GM18870 (cell line): ENCODE data around the gene NPAS2.

Experiments used
- ATAC-seq: cut with Tn5 transposase; IDR thresholded peaks from one replicate; pipeline ENCODE4 v1.9.1; 2021; ENCODE audit warnings: moderate library complexity; ENCODE audit not compliant: unreplicated experiment

The NPAS2 gene, protein sequence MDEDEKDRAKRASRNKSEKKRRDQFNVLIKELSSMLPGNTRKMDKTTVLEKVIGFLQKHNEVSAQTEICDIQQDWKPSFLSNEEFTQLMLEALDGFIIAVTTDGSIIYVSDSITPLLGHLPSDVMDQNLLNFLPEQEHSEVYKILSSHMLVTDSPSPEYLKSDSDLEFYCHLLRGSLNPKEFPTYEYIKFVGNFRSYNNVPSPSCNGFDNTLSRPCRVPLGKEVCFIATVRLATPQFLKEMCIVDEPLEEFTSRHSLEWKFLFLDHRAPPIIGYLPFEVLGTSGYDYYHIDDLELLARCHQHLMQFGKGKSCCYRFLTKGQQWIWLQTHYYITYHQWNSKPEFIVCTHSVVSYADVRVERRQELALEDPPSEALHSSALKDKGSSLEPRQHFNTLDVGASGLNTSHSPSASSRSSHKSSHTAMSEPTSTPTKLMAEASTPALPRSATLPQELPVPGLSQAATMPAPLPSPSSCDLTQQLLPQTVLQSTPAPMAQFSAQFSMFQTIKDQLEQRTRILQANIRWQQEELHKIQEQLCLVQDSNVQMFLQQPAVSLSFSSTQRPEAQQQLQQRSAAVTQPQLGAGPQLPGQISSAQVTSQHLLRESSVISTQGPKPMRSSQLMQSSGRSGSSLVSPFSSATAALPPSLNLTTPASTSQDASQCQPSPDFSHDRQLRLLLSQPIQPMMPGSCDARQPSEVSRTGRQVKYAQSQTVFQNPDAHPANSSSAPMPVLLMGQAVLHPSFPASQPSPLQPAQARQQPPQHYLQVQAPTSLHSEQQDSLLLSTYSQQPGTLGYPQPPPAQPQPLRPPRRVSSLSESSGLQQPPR

DNA sequence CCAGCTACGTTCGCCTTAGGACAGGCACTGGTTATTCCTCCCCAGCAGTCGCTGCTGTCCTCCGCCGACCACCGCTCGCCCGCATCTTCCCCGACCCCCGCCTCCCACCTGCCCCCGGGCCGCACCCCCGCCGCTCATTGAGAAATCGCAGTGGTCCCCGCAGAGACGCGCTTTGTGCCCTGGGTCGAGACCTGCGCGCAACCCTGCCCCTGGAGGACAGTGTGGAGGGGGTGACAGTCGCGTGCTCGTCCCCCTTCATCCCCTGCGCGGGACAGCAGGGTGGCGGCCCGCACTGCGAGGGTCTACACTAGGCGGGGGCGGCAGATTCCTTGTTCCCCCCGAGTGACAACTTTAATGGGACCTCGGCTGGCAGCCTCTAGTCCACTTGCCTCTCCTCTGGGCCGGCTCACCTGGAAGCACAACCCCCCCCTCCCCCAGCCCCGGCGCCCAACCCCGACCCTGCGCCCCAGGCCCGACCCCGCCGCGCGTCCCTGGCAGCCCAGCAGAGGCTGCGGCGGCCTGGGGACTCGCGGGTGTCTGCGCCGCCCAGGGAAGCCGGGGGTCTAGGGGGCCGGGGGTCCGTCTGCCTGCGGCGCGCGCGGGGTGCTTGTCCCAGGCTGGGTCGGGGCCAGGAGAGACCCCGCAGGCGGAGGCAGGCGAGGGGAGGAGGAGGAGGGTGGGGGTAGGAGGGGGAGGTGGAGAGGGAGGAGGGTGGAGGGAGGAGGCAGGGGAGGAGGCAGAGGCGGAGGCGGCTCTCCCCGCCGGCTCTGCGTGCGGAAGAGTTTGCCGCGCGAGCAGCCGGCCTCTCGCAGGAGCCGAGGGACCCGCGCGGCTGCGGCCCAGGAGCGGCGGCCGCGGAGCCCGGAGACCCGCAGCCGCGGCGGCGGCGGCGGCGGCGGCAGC is at the start of gene NPAS2:
Gene NPAS2, plus strand, starts transcription at position 770 of the 903 bp plus-strand sequence. CDS start 84,616 bp downstream, outside the sequence.
- no peak for ATAC-seq

DNA sequence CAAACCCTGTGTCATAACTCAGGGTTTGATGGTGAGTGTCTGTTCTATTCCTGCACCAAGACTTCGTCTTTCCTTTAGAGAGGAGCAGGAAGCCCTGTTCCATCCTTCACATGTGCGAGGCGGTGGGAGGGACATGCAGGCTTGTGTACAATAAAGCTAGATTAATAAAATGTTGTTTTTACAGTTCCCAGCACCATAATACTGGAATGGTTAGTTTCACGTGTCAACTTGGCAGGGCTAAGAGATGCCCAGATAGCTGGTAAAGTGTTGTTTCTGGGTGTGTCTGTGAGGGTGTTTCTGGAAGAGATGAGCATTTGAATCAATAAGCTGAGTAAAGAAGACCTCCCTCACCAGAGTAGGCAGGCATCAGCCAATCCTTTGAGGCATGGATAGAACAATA is 48.8 kb upstream of the NPAS2 start:
- ATAC-seq: no peak

DNA sequence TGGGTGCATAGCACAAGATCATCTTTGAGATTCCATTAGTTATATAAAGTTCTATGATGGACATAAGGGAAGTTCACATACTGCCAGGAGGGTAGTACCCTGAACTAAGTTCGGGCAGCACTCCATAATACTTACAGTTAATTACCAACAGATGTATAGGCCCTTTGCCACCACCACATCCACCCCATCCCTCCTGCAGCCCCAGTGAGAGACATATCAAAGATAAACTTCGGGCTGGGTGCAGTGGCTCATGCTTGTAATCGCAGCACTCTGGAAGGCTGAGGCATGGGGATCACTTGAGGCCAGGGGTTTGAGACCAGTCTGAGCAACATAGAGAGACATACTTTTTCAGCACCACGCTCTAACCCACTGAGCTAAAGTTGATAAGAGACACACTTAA is 46.4 kb upstream of the NPAS2 start:
- no peak for ATAC-seq

DNA sequence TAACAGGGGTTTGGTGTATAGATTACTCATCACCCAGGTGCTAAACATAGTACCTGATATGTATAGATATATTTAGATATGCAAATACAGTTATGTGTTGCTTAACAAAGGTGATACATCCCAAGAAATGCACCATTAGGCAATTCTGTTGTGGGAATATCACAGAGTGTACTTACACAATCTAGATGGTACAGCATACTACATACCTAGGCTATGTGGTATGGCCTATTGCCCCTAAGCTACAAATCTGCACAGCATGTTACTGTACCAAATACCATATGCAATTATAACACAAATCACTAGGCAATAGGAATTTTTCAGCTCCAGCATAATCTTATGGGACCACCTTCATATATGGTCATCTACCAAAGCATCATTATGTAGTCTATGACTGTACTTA is 43.5 kb upstream of the NPAS2 start:
- ATAC-seq: no peak

DNA sequence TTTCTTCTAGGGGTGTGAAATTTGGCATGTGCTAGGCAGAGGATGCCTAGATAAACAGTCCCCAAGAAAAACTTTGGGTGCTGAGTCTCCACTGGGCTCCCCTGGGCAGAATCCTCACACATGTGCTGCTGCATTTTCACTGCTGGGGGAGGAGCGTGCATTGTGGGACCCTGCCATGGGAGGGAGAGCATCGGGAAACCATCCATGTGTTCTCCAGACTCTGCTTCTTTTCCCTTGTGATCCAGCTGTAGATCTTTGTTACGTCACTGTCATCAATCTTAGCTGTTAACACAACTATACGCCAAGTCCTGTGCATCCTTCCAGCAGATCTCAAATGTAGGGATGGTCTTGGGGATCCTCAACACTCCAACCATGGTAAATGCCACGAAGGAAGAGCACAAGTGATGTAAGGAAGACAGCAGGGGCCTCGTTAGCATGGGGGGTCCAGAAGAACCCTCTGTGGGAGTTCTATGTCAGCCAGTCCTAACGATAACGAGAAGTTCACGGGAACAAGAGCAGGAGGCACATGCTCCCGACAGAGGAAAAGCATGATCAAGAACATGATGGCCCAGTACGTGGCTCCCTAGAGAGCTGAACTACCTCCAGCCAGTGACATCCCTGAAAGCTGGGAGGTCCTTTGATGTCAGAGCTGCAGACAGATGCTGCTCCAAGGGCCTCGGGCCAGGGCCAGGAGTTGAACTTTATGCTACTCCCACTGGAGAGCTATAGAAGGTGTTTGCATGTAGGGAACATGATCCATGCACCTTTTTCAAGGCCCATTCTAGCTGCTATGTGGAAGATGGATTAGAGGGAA is 41.1 kb upstream of the NPAS2 start:
- ATAC-seq: no peak

DNA sequence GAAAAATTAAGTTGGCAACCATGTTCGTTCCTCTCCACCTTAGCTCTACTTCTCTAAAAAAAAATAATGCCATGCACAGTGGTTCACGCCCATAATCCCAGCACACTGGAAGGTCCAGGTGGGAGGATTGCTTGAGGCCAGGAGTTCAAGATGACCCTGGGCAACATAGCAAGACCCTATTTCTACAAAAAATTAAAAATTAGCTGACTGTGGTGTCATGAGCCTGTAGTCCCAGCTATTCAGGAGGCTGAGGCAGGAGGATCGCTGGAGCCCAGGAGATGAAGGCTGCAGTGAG is 40.1 kb upstream of the NPAS2 start:
- ATAC-seq: no peak

DNA sequence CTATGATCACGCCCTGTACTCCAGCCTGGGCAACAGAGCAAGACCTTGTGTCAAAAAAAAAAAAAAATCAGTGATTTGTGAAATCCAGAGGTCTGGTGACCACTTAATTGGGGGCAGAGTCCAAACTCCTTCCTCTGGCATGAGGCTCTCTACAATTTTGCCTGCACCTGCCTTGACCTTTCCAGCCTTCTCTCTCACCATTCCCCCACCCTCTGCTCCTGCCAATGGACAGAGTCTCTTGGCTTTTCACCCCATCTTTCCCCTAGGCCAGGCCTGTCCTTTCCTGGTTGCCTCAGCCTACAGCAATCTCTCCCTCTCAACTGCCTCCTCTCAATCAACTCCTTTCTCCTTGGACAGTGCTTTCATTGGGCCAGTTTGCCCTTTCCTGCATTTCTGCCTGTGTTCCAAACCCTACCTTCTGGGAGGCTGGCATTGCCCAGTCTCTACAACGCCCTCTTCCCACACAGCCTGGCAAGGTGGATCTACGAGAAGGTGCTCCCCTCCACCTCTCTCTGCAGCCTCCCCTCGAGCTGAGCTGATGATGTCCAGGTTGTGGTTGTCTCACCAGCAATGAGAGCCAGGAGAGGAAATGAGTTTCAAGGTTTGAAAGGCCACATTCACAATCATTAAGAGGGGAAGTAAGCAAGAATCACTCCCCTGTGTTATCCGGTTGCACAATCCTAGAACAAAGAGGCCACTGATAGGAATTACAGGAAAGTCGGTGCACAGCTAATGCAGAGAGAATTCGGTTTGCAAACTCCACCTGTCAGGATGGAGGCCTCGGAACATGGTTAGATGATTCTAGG is 39.5 kb upstream of the NPAS2 start:
- no peak for ATAC-seq

DNA sequence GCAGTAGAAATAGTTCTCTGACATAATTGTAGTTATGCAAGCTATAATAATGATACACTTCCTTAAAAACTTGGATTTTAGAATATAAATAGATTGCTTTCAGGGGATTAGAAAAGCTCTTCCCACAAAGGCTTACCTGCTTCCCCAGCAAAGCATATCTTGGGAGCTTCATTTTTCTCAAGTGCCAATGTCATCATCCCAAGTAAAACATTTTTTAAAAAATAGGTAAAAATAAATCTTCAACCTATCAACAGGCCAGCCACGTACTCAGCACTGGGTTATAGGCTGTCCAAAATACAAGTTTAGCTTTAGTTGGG is 39.0 kb upstream of the NPAS2 start:
- no peak for ATAC-seq

DNA sequence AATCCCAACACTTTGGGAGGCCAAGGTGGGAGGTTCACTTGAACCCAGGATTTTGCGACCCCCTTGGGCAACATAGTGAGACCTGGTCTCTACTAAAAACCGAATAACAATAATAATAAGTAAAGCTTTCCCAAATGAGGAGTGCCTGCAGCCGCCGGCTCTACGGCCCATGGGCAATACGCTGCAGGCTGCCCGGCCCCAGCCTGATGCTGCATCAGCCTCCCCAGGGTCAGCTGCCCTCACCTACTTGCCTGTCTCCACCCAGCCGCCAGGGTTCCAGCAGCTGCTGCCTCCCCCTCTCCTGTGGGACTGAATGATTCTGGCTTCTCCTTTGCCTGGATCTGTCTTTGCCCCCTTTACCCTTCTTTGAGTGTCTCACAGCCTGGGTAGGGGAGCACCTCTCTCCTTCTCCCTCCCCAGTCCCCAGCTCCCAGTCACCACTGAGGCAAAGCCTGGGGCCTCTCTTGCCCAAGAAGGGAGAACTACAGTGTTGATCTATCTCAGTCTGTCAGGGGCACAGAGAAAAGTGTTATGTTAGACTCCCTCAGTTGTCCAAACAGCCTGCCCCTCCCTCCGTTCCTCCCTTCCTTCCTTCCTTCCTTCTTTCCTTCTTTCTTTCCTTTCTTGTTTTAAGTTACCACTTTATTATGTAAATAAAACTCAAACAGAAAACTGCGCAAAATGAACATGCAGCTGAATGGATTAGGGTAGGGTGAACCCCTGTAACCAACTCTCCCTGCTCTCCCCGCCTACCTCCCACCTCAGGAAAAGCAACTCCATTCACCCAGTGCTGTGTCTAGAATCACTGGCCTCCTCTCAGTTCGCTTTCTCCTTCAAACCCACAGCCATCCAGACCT is 38.2 kb upstream of the NPAS2 start:
- ATAC-seq: no peak

DNA sequence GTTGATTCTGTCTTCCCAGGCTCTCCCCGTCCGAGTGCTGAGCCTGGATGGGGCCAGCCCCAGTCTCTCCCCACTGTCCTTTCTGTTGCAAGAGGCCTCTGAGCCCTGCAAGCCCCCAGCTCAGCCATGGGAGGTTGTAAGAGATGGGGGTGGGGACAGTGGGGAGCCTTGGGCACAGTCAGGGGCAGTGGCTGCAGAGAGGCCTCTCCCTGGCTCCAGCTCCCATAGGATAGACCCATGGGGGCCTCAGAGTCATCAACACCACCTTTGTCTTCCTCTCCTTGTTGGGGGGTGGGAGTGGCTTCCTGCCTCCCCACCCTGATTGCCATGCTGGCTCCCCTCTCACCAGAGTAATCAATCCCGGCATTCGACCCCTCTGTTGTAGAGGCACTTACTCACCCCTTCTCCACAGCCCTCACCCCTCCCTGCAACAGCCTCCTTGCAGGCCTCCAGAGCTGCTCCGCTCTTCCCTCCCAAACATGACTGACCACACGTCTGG is 37.5 kb upstream of the NPAS2 start:
- no peak for ATAC-seq

DNA sequence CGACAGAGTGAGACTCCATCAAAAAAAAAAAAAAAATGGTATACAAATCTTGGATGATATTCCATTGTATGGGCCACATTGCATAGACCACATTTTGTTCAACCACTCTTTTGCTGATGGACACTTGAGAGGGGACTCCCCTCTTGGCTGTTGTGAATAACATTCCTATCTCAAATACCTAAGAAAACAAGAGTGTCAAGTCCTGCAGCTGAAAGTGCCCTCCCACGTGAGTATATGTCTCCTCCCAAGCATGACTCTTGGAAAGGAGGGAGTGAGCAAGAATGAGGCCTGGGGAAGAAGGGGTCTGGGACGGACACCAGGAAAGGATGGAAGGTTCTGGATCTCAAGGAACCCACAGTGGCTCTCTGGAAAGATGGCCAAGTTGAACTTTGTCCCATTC is 36.0 kb upstream of the NPAS2 start:
- no peak for ATAC-seq

DNA sequence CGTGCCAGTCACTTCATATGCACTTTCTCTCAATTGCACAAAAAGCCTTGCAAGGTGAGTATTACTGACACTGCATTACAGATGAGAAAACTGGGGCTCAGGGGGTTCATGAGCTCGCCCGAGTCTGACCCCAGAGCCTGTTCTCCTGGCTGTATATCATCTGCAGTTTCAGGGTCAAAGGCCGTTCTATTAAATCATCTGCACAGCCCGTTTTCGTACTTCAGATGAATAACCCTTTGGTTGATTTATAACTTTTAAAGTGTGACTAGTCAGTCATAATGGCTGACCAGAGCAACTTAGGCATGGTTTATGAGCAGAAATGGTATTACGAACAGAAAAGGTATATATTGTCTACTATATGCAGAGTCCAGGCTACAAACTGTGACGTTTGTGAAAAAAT is 35.3 kb upstream of the NPAS2 start:
- ATAC-seq: no peak

DNA sequence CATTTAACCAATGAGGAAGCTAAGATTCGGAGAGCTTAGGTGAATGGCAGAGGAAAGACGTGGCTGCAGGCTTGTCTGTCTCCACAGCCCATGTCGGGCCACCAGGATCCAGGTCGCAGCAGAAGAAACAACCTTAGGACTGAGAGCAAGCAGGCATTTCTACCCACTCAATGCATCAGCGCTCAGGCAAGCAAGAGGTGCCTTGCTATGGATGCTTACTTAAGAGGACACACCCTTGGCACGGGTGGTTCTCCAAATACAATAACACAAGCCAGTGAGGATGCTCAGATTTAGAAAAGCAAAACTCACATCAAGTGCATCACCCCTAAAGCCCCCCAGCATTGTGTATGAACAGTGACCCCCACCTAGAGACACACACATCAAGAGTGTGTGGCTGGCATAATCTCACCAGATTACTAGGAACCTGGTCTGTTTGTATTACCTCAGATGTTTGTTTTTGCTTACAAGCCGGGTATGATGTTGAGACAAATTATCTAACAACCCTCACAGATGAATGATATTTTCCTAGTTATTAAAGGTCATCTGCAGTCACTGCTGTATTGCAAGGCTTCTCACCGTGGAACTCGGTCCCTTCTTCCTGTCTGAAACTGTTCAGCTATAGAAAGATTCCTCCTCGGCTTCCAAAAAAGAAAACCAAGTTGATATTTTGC is 34.2 kb upstream of the NPAS2 start:
- no peak for ATAC-seq

DNA sequence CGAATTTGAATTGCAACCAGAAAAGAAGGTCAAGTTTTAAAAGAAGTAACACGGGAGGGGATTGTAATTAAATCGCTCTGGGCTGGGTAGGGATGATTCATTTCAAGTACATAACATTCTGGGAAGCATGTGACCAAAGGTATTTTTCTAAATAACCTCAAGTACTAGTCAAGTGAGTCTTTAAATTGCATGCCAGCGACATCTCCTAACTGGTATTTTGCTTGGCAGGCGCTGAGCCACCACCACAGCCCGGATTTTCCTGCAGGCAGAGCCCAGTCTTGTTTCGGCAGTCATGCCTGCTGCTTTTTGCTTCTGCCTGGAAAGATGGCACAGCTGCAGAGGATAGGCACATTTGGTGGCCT is 33.7 kb upstream of the NPAS2 start:
- no peak for ATAC-seq

DNA sequence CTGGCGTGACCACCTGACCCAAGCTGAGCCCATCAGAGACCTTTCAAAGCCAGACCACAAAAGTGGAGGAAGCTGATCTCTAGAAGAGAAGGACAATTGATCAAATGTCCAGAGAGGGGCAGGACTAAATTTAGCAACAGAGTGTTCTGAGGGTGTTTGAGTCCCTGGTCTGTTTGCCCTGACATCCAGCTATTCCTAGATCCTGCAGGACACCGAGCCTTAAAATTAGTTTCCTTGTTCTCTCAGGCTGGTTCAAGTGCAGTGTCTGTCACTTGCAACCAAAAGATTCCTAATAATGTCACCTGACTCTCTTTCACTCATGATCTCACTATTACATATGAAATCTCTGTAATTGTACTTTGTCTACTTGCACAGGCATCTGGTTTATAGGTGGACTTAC is 33.0 kb upstream of the NPAS2 start:
- ATAC-seq: no peak

DNA sequence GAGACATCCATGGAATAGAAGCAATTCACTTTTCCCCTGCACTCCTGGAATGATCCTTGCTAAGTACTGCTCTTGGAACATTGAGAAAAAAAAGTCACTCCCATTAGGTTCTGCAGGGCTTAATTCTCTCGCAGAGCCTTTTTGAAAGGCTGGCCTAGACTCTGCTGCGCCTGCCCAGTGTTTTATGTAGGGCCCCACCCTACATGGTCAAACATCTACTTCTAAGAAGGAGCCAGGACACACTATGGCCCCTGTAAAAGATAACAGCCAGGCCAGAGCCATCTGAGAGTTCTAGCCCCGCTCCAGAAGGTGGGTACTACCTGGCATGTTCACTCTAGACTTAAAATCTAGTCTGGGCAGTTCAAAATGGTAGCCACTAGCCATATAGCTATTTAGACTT is 30.6 kb upstream of the NPAS2 start:
- ATAC-seq: no peak

DNA sequence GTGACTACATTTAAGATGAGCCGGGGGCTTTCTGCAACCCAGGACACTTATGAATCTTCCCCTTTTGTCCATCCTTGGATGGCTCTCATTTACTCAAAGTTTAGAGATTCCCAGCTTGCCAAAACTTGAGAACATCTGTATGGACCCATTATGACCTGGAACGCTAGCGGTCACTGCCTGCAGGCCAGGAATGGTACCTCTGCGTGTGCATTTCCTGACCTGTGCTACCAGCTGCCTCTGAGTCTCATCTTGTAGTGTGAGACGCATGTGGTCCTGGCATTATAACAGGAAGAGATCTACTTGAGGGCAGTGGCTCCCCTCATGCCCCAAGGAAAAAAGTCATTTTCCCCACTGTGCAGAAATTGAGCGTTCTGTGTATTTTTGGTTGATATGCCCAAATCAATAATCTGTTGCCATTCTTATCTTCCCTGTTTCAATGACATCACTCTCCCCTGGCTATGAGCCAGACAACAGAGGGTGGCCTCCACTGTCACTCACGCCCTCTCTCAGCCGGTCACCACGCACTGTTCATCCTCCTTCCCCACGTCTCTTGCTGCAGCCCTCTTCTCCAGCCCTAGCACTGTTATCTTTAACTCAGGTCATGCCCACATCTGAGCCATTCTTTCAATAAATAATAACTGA is 28.5 kb upstream of the NPAS2 start:
- ATAC-seq: no peak

DNA sequence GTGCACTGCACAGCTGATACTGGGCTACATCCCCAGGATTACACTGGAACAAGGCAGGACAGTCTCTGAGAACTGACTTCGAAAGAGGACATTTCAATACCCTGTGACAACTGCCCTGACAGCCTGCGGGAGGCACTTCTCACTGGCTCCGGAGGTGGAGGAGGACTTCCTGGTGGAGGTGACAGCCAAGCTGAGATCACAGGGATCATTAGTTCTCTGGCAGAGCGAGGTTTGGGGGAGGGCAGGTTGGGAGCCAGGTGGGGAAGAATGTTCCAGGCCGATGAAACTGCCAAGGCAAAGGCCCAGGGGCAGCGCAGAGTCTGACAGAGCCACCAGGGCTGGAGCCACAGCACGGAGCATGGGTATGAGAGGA is 28.0 kb upstream of the NPAS2 start:
- no peak for ATAC-seq
